Measurements from ENCODE around the gene ANKRD60.

ANKRD60 gene

DNA sequence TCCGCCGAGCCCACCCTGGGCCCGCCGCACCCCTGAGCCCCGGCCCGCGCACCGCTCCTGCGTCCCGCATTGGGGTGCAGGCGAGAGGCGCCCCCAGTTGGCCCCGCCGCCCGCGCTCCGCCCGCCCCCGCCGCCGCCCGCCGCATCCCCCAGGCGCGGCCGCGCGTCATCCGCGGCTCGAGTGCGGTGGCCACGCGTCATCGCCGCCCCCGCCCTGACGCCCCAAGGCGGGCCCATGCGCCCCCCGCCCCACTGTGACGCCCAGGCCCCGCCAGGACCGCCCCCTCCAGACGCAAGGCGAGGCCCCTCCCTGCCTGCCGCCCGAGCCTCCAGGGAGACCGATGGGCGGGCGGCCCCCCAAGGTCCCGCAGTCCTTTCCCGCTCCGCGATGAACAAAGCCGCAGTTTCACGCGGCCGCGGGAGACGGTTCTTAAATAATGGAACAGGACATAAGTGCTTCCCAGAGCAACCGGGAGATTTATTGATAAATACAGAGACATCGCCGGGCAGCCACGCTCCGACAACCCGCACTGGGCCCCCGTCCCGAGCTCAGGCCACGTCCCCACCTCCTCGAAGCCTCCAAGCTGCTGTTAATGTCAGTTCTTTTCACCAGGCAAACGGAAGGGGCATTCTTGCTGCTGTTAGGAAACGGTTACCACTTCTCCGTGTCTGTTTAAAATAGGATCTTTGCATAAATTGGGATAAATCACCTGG lies at the start of gene ANKRD60:
TSS of gene ANKRD60 (minus strand) at position 170 of the 714 bp plus-strand sequence. CDS start at position 170, 0 bp downstream.
- DNase-seq (ENCODE audit: low spot score), result no peak

GRCh38 chr20:58277578-58278472 lies 49.4 kb upstream of the ANKRD60 start:
- DNase-seq (ENCODE audit: low spot score), result no peak

DNA sequence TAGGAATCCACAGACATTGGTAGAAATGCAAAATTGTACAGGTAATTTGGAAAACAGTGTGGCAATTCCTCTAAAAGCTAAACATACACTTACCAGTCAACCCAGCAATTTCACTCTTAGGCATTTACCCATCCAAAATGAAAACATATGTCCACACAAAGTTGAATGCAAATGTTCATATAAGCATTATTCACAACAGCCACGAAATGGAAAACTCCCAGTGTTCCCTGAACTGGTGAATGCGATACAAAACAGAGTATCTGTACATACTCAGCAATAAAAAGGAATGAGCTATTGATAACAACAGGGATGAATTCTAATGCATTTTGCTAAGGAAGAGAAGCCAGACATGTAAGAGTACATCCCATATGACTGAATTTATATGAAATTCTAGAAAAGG lies 48.7 kb upstream of the ANKRD60 start:
- no peak for DNase-seq (ENCODE audit: low spot score)

GRCh38 chr20:58274384-58274783 lies 45.9 kb upstream of the ANKRD60 start:
- no peak for DNase-seq (ENCODE audit: low spot score)

DNA sequence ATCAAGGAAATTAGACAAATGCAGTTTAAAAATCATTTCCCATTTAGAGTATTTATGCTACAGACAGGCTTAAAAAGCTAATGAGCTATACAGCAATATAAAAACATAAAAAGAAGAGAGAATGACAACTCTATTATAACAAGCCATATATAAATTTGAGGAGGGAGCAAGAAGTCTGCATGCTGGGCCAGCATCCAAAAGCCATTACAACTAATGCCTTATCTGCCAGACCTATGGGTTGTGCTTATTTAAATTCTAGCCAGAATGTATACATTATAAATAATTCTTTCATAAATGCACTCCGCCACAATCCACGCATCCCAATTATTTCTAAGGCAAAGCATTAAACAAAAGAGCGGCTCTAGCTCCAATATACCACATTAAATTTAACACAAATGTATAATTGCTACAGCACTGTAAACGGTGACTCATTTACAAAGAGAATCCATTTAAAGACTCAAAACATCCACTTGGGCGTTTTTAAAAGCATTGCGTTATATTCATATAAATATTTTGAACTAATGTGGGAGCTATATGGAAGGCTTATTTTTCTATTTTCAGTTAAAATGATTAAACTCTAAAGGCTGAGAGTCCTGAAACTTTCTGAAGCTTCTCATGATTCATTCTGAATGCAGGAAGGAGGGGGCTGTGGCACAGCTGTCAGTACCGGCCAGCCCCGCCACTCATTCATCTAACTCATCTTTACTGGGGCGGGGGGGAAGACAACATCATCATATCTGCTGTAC lies 43.3 kb upstream of the ANKRD60 start:
- no peak for DNase-seq (ENCODE audit: low spot score)

- DNase-seq (ENCODE audit: low spot score), result no peak
Measured at GRCh38 chr20:58268936-58269619, 40.6 kb upstream of the ANKRD60 start.

DNA sequence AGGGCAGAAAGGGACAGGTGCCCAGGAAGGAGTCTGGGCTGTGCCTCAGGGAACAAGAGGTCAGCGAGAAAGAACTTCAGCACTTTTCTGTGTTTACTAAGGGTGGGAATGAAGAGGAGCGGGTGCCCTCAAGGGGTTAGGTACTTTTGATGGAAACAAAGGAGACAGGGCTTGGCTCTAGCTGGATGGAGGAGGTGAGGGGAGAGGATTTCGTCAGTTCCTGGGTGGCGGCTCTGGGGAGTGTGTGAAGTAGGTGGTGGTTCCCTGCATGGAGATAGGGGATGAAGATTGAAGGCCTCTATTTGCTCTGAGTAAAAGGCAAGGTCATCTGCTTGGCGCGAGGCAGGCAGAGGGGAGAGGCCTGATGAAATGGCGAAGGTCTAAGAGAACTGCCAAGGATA lies 40.0 kb upstream of the ANKRD60 start:
- no peak for DNase-seq (ENCODE audit: low spot score)

DNA sequence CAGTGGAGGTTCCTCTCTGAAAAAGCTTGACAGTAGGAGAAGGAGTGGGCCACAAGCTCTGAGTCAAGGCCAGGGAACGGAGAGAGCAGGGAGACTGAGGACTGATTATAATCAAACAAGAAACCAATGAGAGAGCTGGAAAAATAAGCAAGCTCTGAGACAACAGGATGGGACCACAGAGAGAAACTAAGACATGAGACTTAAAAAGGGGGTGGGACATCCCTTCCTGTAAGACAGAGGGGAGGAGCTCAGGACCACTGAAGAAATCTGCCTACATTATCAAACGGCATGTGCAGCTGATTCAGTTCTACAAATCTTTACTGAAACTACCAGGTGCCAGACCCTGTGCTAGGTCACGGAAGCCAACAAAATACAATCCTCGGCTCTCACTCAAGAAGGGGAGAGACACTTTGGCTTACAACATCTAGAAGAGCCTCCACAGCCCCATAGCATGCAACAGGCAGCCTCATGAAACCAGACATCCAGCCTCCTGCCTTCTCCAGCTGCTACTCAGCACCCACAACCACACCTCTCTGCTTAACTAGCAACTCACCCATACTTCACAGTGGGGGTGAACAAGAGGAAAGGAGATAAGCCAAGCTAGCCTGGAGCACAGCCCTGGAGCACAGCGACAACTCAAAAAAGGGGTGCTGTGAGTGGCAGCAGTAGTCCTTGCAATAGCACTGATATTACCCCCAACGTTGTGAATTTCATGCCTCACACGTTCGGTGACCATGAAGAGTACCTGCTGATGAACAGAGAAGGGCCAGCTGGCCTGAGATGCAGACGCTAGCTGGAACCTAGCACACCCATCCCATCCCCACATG lies 39.1 kb upstream of the ANKRD60 start:
- DNase-seq (ENCODE audit: low spot score), result no peak

DNA sequence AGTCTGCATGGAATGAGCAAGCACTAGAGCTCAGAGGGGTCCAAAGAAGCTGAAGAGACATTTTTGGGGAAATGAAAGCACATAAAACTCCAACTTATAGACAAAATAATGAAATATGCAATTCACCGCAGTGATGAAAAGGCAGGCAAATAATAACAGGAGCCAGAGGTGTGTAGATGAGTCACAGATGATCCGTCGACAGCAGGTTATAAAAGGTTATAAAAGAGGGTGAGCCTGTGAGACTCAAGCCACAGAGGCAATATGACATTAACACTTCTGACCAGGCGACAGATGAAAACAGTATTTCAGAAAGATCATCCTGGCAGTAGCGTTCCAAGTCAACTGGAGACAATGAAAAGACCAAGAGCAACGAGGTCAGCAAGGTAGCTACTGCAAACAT lies 35.8 kb upstream of the ANKRD60 start:
- DNase-seq (ENCODE audit: low spot score), result no peak

DNA sequence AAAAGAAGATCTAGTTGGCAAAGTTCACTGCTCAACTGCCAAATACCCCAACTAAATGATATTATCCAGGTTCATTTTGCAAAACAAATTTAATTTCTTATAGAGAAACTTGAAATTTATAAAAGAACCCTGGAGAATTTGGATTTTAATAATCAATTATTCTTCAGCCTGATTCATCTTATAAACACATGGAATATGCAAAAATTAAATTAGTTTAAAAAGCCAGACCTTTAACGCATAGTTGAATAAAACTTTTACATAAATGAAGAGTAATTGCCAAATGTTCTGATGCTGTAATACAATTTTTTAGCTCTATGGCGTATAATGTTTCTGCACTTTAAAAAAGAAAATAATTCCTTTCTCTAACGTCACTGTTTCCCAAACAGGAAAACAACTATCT lies 33.2 kb upstream of the ANKRD60 start:
- no peak for DNase-seq (ENCODE audit: low spot score)

- no peak for DNase-seq (ENCODE audit: low spot score)
Measured at GRCh38 chr20:58260006-58260405, 31.6 kb upstream of the ANKRD60 start.

- DNase-seq (ENCODE audit: low spot score), result no peak
Measured at GRCh38 chr20:58256842-58257241, 28.4 kb upstream of the ANKRD60 start.

GRCh38 chr20:58256307-58256706 lies 27.9 kb upstream of the ANKRD60 start:
- DNase-seq (ENCODE audit: low spot score), result no peak

DNA sequence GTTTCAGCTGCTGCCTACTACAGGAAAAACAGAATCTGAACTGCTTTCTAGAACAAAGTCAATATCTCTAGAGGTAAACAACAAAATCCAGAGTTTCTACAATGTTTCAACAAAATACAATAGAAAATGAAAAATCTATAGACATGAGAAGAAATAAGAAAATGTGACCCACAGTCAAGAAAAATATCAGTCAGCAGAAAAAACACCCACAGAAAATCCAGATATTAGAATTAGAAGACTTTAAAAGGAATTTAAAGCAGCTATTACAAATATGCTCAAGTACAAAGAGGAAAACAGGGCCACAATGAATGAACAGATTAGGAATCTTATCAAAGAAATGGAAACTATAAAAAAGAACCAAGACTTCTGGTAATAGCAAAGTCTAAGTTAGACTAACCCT lies 26.4 kb upstream of the ANKRD60 start:
- no peak for DNase-seq (ENCODE audit: low spot score)

DNA sequence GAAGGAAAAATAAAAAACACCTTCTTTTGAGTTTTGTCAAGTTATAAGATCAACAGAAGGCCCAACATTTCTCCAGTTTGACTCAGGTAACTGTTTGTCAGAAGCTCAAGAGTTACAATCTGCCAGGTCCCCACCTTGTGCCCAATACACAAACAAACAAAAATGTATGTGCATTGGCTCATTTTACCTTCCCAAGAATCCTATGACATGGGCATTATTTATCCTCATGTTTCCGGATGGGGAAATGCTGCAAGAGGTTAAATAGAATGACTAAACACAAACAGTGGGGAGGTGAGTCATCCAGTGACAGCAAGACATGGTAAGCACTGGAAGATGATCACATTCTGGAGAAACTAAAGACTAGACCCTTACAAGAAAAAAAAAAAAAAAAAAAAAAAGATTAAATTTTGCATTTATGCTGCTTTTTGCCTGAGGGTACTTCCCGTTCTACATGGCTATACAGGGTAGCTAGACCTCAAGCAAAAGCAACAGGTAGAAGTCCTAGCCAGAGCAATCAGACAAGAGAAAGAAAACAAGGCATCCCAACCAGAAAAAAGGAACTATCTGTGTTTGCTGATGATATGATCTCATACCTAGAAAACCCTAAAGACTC lies 23.6 kb upstream of the ANKRD60 start:
- DNase-seq (ENCODE audit: low spot score), result no peak

DNA sequence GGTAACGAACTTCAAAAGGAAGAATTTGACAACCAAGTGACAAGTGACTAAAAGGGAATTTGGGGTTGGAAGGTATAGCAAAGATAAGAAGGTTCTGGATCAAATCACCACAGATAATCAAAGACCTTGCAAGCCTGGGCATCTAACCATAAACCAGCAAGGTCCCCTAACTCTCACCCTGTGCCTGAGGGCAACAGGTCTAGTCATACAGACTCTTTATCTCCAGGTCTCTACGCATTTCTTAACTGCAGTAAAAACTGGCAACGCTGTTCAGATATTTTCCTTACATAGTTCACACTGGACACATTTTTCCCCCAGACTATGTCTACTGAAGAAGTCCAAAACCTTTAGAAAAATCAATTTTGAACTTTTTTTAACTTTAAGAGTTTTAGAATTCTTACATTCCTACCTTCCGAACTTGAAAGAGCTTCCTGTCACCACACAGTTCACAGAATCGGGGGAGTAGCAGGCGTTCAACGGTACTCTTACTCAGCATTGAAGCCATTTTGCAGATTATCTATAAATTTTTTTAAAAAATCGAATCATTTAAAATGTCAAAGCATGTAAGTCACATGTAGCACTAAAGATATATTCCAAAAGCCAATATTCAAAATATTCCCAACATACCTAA lies 23.0 kb upstream of the ANKRD60 start:
- no peak for DNase-seq (ENCODE audit: low spot score)

DNA sequence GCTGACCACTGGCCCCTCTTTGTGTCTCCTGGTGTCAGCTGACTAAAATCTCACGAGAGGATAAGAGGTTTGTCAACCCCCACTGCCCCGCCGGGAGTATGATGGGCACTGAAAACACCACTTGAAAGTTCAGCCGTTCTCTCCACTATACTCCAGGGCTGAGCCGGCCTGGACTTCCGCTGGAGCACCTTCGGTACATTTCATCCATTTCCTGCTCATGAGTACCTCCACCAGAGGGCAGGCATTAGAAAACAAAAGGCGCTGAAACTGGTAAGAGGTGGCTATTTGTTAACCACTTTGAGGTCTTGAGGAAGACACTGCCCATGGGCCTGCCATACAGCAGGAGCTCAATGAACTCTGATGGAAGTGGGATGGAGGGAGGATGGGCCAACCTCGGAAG lies 17.9 kb upstream of the ANKRD60 start:
- DNase-seq (ENCODE audit: low spot score), result peak; percentile 19

DNA sequence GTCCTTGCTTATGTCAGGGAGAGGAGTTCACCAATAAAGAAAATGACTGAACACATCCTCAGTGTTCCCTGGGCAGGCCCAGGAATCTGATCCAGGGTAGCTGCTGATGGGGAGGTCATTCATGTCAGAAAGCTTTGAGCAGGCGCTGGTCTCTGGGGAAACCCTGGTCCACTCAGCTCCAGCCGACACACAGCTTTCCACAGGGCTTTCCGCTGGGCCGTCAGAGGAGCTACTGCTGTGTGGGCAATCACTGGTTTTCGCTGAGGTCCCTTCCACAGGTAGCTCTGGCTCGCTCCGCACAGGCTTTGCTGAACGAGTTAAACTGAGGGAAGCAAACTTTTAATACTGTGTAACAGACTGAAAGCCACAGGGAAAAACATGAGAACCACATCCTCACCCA lies 17.5 kb upstream of the ANKRD60 start:
- no peak for DNase-seq (ENCODE audit: low spot score)

- DNase-seq (ENCODE audit: low spot score), result no peak
Measured at GRCh38 chr20:58245181-58245891, 16.9 kb upstream of the ANKRD60 start.

All from cerebellar cortex (tissue), 1 donor.